Endometrium (tissue), 2 donors: ENCODE data around the gene MPV17L2.

Source experiments
- FAIRE-seq: peaks from 2 replicates; lab custom pipeline; 2012; peaks lifted over from hg19 to GRCh38; lab: Jason Lieb, UNC
- donor health status: control.
- donor health status: control.

The MPV17L2 gene

GRCh38 chr19:18218600-18218999, 25.6 kb downstream of the MPV17L2 start:
- no peak for FAIRE-seq

- FAIRE-seq = no peak
Measured at GRCh38 chr19:18219911-18220631, 27.1 kb downstream of the MPV17L2 start.

GRCh38 chr19:18220632-18221275, 27.7 kb downstream of the MPV17L2 start:
- FAIRE-seq = no peak

GRCh38 chr19:18221815-18222725, 29.1 kb downstream of the MPV17L2 start:
- no peak for FAIRE-seq

GRCh38 chr19:18223860-18224524, 31.0 kb downstream of the MPV17L2 start:
- FAIRE-seq = no peak

GRCh38 chr19:18224525-18225354, 31.7 kb downstream of the MPV17L2 start:
- FAIRE-seq = peak; percentile 98

- FAIRE-seq = no peak
Measured at GRCh38 chr19:18225355-18225701, 32.3 kb downstream of the MPV17L2 start.

- no peak for FAIRE-seq
Measured at GRCh38 chr19:18225702-18226468, 32.9 kb downstream of the MPV17L2 start, which contains the start of gene PDE4C. Gene PDE4C (minus strand): TSS chr19:18226438. CDS start chr19:18226415, 23 bp downstream.

- no peak for FAIRE-seq
Measured at GRCh38 chr19:18226956-18227780, 34.1 kb downstream of the MPV17L2 start.

- no peak for FAIRE-seq
Measured at GRCh38 chr19:18227781-18228271, 34.8 kb downstream of the MPV17L2 start.

GRCh38 chr19:18229474-18229873, 36.5 kb downstream of the MPV17L2 start:
- no peak for FAIRE-seq

- FAIRE-seq = no peak
Measured at GRCh38 chr19:18229915-18230314, 36.9 kb downstream of the MPV17L2 start.

- FAIRE-seq = no peak
Measured at GRCh38 chr19:18230941-18231734, 38.1 kb downstream of the MPV17L2 start.

GRCh38 chr19:18231775-18232174, 38.8 kb downstream of the MPV17L2 start:
- no peak for FAIRE-seq

- FAIRE-seq = no peak
Measured at GRCh38 chr19:18232540-18233223, 39.7 kb downstream of the MPV17L2 start.

GRCh38 chr19:18233224-18233825, 40.3 kb downstream of the MPV17L2 start:
- no peak for FAIRE-seq

GRCh38 chr19:18234194-18234593, 41.2 kb downstream of the MPV17L2 start:
- no peak for FAIRE-seq

- FAIRE-seq = no peak
Measured at GRCh38 chr19:18239303-18239702, 46.3 kb downstream of the MPV17L2 start.
